Measurements from ENCODE around the gene PPP2R2B. TPM values are rescaled to one million over a fixed set of nuclear protein-coding genes. Genes with fewer than 3 reads are reported as not detected.

Gene PPP2R2B
- total RNA-seq, 1 experiment from 2014 or later, result not detected

DNA sequence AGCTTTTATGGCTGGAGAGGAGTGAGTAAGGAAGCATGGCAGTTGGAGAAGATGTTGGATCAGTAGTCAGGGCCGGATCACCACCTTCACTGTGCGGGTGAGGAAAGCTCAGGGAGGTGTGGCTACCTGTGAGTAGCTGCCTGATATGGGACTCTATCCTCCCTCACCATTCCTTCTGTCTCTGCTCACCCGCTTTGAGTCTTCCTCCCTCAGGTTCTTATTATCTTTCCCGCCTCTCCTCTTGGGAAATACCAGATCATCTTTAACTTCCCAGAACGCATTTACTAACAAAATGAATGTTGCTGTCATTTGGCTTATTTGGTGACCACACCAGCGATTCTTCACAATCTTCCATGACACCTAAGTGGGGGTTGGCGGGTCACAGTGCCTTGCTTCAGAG is 221.9 kb downstream of the PPP2R2B start:
- ChIA-PET POLR2A (no interaction called here), RAD21 (ENCODE audit: low non-redundant PET in 1 of 2, low total read pairs in 2 of 2, uncharacterized antibody in 2 of 2, unreplicated experiment in 2 of 2) (no interaction called here), CTCF (no interaction called here)
- no peak for DNase-seq (ENCODE audit: low read depth, low spot score)
- ATAC-seq, result no peak
- no peaks in the 10 kb centered on the region for H4K20me1 ChIP-seq (ENCODE audit: insufficient read depth)
- TF ChIP-seq, protein P1, sequence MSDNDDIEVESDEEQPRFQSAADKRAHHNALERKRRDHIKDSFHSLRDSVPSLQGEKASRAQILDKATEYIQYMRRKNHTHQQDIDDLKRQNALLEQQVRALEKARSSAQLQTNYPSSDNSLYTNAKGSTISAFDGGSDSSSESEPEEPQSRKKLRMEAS (IDR thresholded peaks at IDR 0.05), result no peak
- TF ChIP-seq CEBPB (IDR thresholded peaks at IDR 0.05; ENCODE audit: low read depth) (no peak), TCF7L2 (IDR thresholded peaks at IDR 0.05; ENCODE audit: borderline replicate concordance, extremely low read depth, insufficient read depth, insufficient read length) (no peak), EZH2phosphoT487 (IDR thresholded peaks at IDR 0.05; ENCODE audit: borderline replicate concordance) (no peak), ZFX (IDR thresholded peaks at IDR 0.05) (no peak), FOSL1 (IDR thresholded peaks at IDR 0.05; ENCODE audit: low read depth) (no peak), ZNF274 (IDR thresholded peaks at IDR 0.05; ENCODE audit: low read depth, low read length) (no peak), SRF (IDR thresholded peaks at IDR 0.05; ENCODE audit: low read depth) (no peak)
- TF ChIP-seq, protein P2, sequence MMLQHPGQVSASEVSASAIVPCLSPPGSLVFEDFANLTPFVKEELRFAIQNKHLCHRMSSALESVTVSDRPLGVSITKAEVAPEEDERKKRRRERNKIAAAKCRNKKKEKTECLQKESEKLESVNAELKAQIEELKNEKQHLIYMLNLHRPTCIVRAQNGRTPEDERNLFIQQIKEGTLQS (IDR thresholded peaks at IDR 0.05), result no peak
- H3K4me3 ChIP-seq (replicated peaks in 1 of 2; ENCODE audit: low read depth in 1 of 2, low read length in 2 of 2), result no peak overlapping the region
- BruUV-seq (replicated peaks), result no TSS peak
- no peak overlapping the region for H3K9ac ChIP-seq (ENCODE audit: low read length)
- no peak overlapping the region for H3K27ac ChIP-seq (ENCODE audit: low read depth, low read length)
- H3K4me2 ChIP-seq (ENCODE audit: low read length), result no peak overlapping the region
- H3K9me3 ChIP-seq (ENCODE audit: control insufficient read depth in 1 of 2, insufficient read depth in 1 of 2, low read depth in 1 of 2, low read length in 2 of 2), result no peaks in the 10 kb centered on the region
- H3K79me2 ChIP-seq (ENCODE audit: insufficient read depth, low read length), result no peaks in the 10 kb centered on the region
- no peaks in the 10 kb centered on the region for H3K4me1 ChIP-seq (ENCODE audit: control insufficient read depth in 1 of 2, insufficient read depth in 2 of 2, low read length in 2 of 2)
- no peak overlapping the region for H2AFZ ChIP-seq (ENCODE audit: low read depth, low read length, poor library complexity, severe bottlenecking)
- no peaks in the 10 kb centered on the region for H3K27me3 ChIP-seq (ENCODE audit: insufficient read depth, low read length)
- H3K36me3 ChIP-seq (ENCODE audit: control insufficient read depth in 1 of 2, insufficient read depth in 2 of 2, low read length in 2 of 2), result no peaks in the 10 kb centered on the region
- intact Hi-C loops (cut with micrococcal nuclease), result no loop called here
- no peaks in the 10 kb centered on the region for H3K9me2 ChIP-seq (ENCODE audit: insufficient read depth)

DNA sequence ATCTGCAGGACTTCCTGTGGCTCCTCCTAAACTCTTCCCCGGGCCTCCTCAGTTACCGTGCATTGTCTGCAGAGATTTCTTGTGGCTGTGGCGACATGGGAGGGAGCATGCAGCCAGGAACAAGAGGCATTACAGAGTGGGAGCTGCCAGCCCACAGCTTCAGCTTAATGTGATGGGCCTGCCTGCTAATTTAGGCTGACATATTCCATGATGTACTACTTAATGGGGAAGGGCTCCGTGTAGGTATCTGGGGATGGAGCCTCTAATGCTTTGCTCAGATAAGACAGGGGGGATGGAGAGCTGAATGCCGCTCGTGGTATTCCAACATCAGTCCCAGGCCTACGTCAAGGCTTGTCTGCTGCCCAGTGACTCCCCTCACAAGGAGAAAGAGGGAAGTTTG is 225.0 kb downstream of the PPP2R2B start:
- BruUV-seq (replicated peaks), result no TSS peak
- ChIA-PET CTCF (no interaction called here), RAD21 (ENCODE audit: low non-redundant PET in 1 of 2, low total read pairs in 2 of 2, uncharacterized antibody in 2 of 2, unreplicated experiment in 2 of 2) (no interaction called here), POLR2A (no interaction called here)
- Histone ChIP-seq H3K27me3 (ENCODE audit: insufficient read depth, low read length) (no peaks in the 10 kb centered on the region), H4K20me1 (ENCODE audit: insufficient read depth) (no peaks in the 10 kb centered on the region), H3K4me2 (ENCODE audit: low read length) (no peak overlapping the region), H3K79me2 (ENCODE audit: insufficient read depth, low read length) (no peaks in the 10 kb centered on the region), H3K9ac (ENCODE audit: low read length) (no peak overlapping the region), H2AFZ (ENCODE audit: low read depth, low read length, poor library complexity, severe bottlenecking) (no peak overlapping the region), H3K4me1 (ENCODE audit: control insufficient read depth in 1 of 2, insufficient read depth in 2 of 2, low read length in 2 of 2) (no peaks in the 10 kb centered on the region), H3K36me3 (ENCODE audit: control insufficient read depth in 1 of 2, insufficient read depth in 2 of 2, low read length in 2 of 2) (no peaks in the 10 kb centered on the region), H3K27ac (ENCODE audit: low read depth, low read length) (no peak overlapping the region), H3K9me3 (ENCODE audit: control insufficient read depth in 1 of 2, insufficient read depth in 1 of 2, low read depth in 1 of 2, low read length in 2 of 2) (no peaks in the 10 kb centered on the region), H3K9me2 (ENCODE audit: insufficient read depth) (no peaks in the 10 kb centered on the region), H3K4me3 (replicated peaks in 1 of 2; ENCODE audit: low read depth in 1 of 2, low read length in 2 of 2) (no peak overlapping the region)
- DNase-seq (ENCODE audit: low read depth, low spot score) (no peak), ATAC-seq (no peak)
- intact Hi-C loops (cut with micrococcal nuclease), result no loop called here
- TF ChIP-seq, protein P3, sequence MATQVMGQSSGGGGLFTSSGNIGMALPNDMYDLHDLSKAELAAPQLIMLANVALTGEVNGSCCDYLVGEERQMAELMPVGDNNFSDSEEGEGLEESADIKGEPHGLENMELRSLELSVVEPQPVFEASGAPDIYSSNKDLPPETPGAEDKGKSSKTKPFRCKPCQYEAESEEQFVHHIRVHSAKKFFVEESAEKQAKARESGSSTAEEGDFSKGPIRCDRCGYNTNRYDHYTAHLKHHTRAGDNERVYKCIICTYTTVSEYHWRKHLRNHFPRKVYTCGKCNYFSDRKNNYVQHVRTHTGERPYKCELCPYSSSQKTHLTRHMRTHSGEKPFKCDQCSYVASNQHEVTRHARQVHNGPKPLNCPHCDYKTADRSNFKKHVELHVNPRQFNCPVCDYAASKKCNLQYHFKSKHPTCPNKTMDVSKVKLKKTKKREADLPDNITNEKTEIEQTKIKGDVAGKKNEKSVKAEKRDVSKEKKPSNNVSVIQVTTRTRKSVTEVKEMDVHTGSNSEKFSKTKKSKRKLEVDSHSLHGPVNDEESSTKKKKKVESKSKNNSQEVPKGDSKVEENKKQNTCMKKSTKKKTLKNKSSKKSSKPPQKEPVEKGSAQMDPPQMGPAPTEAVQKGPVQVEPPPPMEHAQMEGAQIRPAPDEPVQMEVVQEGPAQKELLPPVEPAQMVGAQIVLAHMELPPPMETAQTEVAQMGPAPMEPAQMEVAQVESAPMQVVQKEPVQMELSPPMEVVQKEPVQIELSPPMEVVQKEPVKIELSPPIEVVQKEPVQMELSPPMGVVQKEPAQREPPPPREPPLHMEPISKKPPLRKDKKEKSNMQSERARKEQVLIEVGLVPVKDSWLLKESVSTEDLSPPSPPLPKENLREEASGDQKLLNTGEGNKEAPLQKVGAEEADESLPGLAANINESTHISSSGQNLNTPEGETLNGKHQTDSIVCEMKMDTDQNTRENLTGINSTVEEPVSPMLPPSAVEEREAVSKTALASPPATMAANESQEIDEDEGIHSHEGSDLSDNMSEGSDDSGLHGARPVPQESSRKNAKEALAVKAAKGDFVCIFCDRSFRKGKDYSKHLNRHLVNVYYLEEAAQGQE (IDR thresholded peaks at IDR 0.05; ENCODE audit: low read depth), result no peak
- no peak for TF ChIP-seq EZH2phosphoT487 (IDR thresholded peaks at IDR 0.05; ENCODE audit: borderline replicate concordance)
- no peak for TF ChIP-seq EGR1 (IDR thresholded peaks at IDR 0.05; ENCODE audit: low read depth)
- no peak for TF ChIP-seq TCF7L2 (IDR thresholded peaks at IDR 0.05; ENCODE audit: borderline replicate concordance, extremely low read depth, insufficient read depth, insufficient read length)
- no peak for TF ChIP-seq CBX3 (IDR thresholded peaks at IDR 0.05; ENCODE audit: low read depth)
- no peak for TF ChIP-seq ZFX (IDR thresholded peaks at IDR 0.05)
- no peak for TF ChIP-seq SP1 (IDR thresholded peaks at IDR 0.05; ENCODE audit: low read depth)
- TF ChIP-seq, protein P4, sequence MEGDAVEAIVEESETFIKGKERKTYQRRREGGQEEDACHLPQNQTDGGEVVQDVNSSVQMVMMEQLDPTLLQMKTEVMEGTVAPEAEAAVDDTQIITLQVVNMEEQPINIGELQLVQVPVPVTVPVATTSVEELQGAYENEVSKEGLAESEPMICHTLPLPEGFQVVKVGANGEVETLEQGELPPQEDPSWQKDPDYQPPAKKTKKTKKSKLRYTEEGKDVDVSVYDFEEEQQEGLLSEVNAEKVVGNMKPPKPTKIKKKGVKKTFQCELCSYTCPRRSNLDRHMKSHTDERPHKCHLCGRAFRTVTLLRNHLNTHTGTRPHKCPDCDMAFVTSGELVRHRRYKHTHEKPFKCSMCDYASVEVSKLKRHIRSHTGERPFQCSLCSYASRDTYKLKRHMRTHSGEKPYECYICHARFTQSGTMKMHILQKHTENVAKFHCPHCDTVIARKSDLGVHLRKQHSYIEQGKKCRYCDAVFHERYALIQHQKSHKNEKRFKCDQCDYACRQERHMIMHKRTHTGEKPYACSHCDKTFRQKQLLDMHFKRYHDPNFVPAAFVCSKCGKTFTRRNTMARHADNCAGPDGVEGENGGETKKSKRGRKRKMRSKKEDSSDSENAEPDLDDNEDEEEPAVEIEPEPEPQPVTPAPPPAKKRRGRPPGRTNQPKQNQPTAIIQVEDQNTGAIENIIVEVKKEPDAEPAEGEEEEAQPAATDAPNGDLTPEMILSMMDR (IDR thresholded peaks at IDR 0.05 in 2 of 3, conservative IDR thresholded peaks at IDR 0.05 in 1 of 3; ENCODE audit: borderline replicate concordance in 1 of 3, insufficient read depth in 1 of 3, low read depth in 2 of 3, low read length in 2 of 3), result no peak
- no peak for TF ChIP-seq YY1 (IDR thresholded peaks at IDR 0.05; ENCODE audit: extremely low read depth, insufficient replicate concordance, low read depth, low read length)
- TF ChIP-seq, protein P2 (IDR thresholded peaks at IDR 0.05), result no peak
- no peak for TF ChIP-seq POLR2A (IDR thresholded peaks at IDR 0.05; ENCODE audit: borderline replicate concordance, extremely low read depth, insufficient read depth, insufficient read length)
